ENCODE results near the gene CEP295NL. TPM values are rescaled to one million over a fixed set of nuclear protein-coding genes. Genes with fewer than 3 reads are reported as not detected.
"Not testable (repeated sequence)": the region's sequence is repeated elsewhere in the genome, so short reads cannot be mapped to it uniquely, and the experiment has no call there.

CEP295NL gene
- total RNA-seq, 4 donors from 2014 or later: 1.1 to 45.4 (median 9.1) TPM

DNA sequence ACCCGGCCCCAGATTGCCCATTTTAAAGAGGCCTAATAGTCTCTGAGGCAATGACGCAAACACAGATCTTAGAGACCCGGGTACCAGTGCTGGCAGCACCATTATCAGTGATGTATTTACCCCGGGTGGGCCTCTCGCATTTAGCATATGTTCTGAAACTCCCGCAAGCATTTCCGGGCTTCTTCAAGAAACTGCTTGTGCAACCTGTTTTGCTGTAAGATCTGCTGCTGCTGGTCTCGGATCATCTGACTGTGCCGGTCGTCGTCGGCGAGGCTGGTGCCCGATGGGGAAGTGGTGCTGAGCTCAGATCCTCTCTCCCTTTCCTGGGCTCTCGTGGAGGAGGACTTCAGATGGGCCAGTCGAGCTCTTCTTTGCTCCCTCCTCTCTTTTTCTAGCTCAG, 12.5 kb downstream of the CEP295NL start:
- H3K27ac ChIP-seq: peak overlapping the region; percentile 40 to 79 (median 64)
- peaks cover 0 to 34% (median 10%) of the 10 kb centered on the region in 4 donors for H3K4me1 ChIP-seq
- H3K9me3 ChIP-seq: no peaks in the 10 kb centered on the region
- DNase-seq: peak in 2 of 3 donors; percentile 85 to 88
- H3K4me3 ChIP-seq: no peak overlapping the region
- H3K36me3 ChIP-seq: no peaks in the 10 kb centered on the region
- H3K27me3 ChIP-seq: no peaks in the 10 kb centered on the region
- TF ChIP-seq, protein P1, sequence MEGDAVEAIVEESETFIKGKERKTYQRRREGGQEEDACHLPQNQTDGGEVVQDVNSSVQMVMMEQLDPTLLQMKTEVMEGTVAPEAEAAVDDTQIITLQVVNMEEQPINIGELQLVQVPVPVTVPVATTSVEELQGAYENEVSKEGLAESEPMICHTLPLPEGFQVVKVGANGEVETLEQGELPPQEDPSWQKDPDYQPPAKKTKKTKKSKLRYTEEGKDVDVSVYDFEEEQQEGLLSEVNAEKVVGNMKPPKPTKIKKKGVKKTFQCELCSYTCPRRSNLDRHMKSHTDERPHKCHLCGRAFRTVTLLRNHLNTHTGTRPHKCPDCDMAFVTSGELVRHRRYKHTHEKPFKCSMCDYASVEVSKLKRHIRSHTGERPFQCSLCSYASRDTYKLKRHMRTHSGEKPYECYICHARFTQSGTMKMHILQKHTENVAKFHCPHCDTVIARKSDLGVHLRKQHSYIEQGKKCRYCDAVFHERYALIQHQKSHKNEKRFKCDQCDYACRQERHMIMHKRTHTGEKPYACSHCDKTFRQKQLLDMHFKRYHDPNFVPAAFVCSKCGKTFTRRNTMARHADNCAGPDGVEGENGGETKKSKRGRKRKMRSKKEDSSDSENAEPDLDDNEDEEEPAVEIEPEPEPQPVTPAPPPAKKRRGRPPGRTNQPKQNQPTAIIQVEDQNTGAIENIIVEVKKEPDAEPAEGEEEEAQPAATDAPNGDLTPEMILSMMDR (IDR thresholded peaks at IDR 0.05): no peak

DNA sequence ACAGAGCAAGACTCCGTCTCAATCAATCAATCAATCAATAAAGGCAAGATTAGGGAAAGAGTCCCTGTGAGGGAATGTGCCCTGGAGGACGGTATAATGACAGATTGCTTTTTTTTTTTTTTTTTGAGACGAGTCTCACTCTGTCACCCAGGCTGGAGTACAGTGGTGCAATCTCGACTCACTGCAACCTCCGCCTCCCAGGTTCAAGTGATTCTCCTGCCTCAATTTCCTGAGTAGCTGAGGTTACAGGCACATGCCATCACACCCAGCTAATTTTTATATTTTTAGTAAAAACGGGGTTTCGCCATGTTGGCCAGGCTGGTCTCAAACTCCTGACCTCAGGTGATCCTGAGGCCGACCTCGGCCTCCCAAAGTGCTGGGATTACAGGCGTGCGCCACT, 12.9 kb downstream of the CEP295NL start:
- peaks cover 0 to 34% (median 10%) of the 10 kb centered on the region in 4 donors for H3K4me1 ChIP-seq
- H3K4me3 ChIP-seq, H3K36me3 ChIP-seq, DNase-seq, H3K9me3 ChIP-seq, H3K27me3 ChIP-seq: not testable (repeated sequence)
- H3K27ac ChIP-seq: peak overlapping the region; percentile 10 to 79 (median 64)

DNA sequence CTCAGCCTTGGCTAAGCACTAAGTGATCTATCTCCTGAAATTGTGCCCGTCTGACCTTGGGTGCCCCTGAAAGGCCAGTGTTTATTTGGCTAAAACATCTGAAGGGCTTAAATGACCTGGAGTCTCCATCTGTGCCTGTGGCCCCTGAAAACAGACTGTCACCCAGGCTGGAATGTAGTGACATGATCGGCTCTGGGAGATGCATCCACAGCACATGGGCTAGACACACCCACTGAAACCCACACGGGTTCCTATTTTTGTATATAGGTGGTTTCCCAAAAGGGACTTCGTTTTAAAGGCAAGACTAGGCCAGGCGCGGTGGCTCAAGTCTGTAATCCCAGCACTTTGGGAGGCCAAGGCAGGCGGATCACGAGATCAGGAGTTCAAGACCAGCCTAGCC, 13.5 kb downstream of the CEP295NL start:
- Histone ChIP-seq H3K27me3 (no peaks in the 10 kb centered on the region), H3K4me1 (peaks cover 0 to 37% (median 10%) of the 10 kb centered on the region in 4 donors), H3K36me3 (no peaks in the 10 kb centered on the region), H3K9me3 (no peaks in the 10 kb centered on the region), H3K27ac (peak overlapping the region in 3 of 4 donors; percentile 10 to 79 (median 67)), H3K4me3 (peak overlapping the region in 1 of 4 donors; percentile 4)
- TF ChIP-seq, protein P1 (IDR thresholded peaks at IDR 0.05): no peak
- no peak for TF ChIP-seq POLR2A (IDR thresholded peaks at IDR 0.05)
- peak in 2 of 3 donors; percentile 64 to 71 for DNase-seq

DNA sequence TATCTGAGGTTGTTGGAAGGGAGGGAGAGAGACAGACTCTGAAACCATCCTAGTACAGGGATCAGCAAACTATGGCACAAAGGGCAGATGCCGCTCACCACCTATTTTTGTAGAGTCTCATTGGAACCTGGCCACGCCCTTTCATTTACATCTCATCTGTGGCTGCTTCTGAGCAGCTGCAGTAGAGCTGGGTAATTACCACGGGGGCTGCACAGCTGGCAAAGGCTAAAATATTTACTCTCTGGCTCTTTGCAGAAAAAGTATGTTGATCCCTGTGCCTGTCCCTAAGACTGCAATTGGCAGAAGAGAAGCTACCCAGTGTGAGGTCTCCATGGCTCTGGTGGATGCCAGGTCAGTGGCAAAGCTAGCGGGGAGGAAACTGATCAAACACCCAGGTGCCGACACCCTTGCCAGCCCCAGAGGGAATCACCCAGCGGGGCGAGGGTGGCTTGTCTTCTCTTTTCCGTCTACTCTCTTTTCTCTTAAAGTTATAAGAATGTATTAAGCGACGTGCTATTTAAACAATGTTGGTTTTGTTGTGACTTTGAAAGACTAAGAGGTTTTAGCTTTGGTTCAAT, 14.0 kb downstream of the CEP295NL start:
- peak in 1 of 3 donors; percentile 51 for DNase-seq
- Histone ChIP-seq H3K4me1 (peaks cover 0 to 41% (median 10%) of the 10 kb centered on the region in 4 donors), H3K36me3 (no peaks in the 10 kb centered on the region), H3K27me3 (no peaks in the 10 kb centered on the region), H3K4me3 (peak overlapping the region in 1 of 4 donors; percentile 4), H3K27ac (peak overlapping the region in 3 of 4 donors; percentile 30 to 79 (median 67)), H3K9me3 (no peaks in the 10 kb centered on the region)
- TF ChIP-seq, protein P1 (IDR thresholded peaks at IDR 0.05): no peak
- no peak for TF ChIP-seq POLR2A (IDR thresholded peaks at IDR 0.05)

DNA sequence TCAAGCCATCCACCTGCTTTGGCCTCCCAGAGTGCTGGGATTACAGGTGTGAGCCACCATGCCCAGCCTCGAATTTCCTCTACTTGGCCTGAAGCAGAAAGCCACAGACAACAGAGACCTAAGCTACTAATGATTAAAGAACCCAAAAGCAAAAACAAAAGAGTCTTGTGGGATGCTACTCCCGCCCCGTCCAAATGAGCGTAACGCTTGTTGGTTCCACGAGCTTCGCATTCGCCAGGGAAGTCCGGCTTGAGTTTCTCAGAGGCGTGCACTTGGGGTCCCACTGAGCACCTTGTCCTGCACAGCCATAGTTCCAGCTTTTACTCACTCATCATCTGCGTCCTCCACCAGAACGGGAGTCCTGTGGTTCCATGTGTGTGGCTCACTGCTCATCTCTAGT, 16.0 kb downstream of the CEP295NL start:
- no peak for DNase-seq
- H3K4me1 ChIP-seq: peaks cover 0 to 54% (median 7%) of the 10 kb centered on the region in 4 donors
- H3K9me3 ChIP-seq: no peaks in the 10 kb centered on the region
- no peaks in the 10 kb centered on the region for H3K36me3 ChIP-seq
- no peaks in the 10 kb centered on the region for H3K27me3 ChIP-seq
- H3K4me3 ChIP-seq: no peak overlapping the region
- TF ChIP-seq POLR2A (IDR thresholded peaks at IDR 0.05): no peak
- TF ChIP-seq, protein P1 (IDR thresholded peaks at IDR 0.05): no peak
- no peak overlapping the region for H3K27ac ChIP-seq

DNA sequence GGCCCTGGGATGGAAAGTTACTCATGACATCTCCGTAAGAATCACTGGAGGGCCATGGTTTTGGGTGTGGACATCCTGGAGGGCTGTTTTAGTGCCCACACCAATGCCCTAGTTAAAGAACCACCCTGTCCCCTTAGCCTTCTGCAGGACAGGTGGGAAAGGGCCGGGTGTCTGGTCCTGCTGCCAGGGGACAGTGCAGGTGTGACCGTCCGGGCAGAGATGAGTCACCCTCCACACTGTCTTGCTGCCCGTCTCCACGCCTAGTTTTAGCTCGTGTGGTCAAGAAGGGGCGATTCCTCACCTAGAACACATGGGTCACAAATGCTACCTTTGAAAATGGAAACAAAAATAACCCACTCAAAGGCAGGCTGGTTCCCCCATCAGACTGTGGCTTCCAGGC, 17.0 kb downstream of the CEP295NL start:
- no peaks in the 10 kb centered on the region for H3K27me3 ChIP-seq
- no peak for TF ChIP-seq POLR2A (IDR thresholded peaks at IDR 0.05)
- TF ChIP-seq, protein P1 (IDR thresholded peaks at IDR 0.05): no peak
- H3K36me3 ChIP-seq: no peaks in the 10 kb centered on the region
- DNase-seq: peak in 1 of 3 donors; percentile 55
- H3K4me3 ChIP-seq: no peak overlapping the region
- peaks cover 0 to 45% (median 5%) of the 10 kb centered on the region in 4 donors for H3K4me1 ChIP-seq
- no peaks in the 10 kb centered on the region for H3K9me3 ChIP-seq
- H3K27ac ChIP-seq: peak overlapping the region in 3 of 4 donors; percentile 10 to 87 (median 19)

Measured in Peyer's patch (tissue), 4 donors.